Measurements from ENCODE around the gene MSL1. TPM values are rescaled to one million over a fixed set of nuclear protein-coding genes. Genes with fewer than 3 reads are reported as not detected.

The MSL1 gene
- total RNA-seq, 1 donor from 2014 or later = 98.5 TPM

GRCh38 chr17:40095944-40096791 is 25.6 kb upstream of the MSL1 start:
- intact Hi-C loops (cut with micrococcal nuclease) = loop anchor here (1.0 to 2.0 kb wide), 2 partner anchors 17 to 57 kb away; no protein-coding TSS in a partner anchor
- peak overlapping the region; percentile 94 for H3K4me3 Mint-ChIP-seq
- H3K27ac Mint-ChIP-seq = peak overlapping the region; percentile 85
- peaks cover 52% of the 10 kb centered on the region for H3K36me3 Mint-ChIP-seq (ENCODE audit: low read depth)
- peak; percentile 97 for DNase-seq
- H3K4me1 Mint-ChIP-seq = peaks cover 63% of the 10 kb centered on the region
- peaks cover 3% of the 10 kb centered on the region for H3K9me3 Mint-ChIP-seq
- H3K27me3 Mint-ChIP-seq = peaks cover under 1% of the 10 kb centered on the region

- Mint-ChIP-seq H3K27me3 (peaks cover 2% of the 10 kb centered on the region), H3K9me3 (peaks cover 6% of the 10 kb centered on the region), H3K36me3 (ENCODE audit: low read depth) (peaks cover 54% of the 10 kb centered on the region), H3K4me1 (peaks cover 70% of the 10 kb centered on the region), H3K27ac (peak overlapping the region; percentile 85), H3K4me3 (peak overlapping the region; percentile 94)
- no peak for DNase-seq
- intact Hi-C loops (cut with micrococcal nuclease) = loop anchor here (2.0 kb wide), 1 partner anchor 16 kb away; no protein-coding TSS in a partner anchor
Observed at GRCh38 chr17:40097087-40097486, 24.7 kb upstream of the MSL1 start.

GRCh38 chr17:40097931-40098845 is 23.6 kb upstream of the MSL1 start:
- Mint-ChIP-seq H3K27me3 (peaks cover 2% of the 10 kb centered on the region), H3K36me3 (ENCODE audit: low read depth) (peaks cover 52% of the 10 kb centered on the region), H3K4me3 (peak overlapping the region; percentile 94), H3K9me3 (peaks cover 6% of the 10 kb centered on the region), H3K4me1 (peaks cover 70% of the 10 kb centered on the region), H3K27ac (peak overlapping the region; percentile 86)
- intact Hi-C loops (cut with micrococcal nuclease) = loop anchor here (2.0 kb wide), 2 partner anchors 15 to 29 kb away; no protein-coding TSS in a partner anchor
- peak; percentile 69 for DNase-seq

- Mint-ChIP-seq H3K27me3 (peaks cover 4% of the 10 kb centered on the region), H3K9me3 (peaks cover 6% of the 10 kb centered on the region), H3K27ac (peak overlapping the region; percentile 86), H3K36me3 (ENCODE audit: low read depth) (peaks cover 45% of the 10 kb centered on the region), H3K4me3 (peak overlapping the region; percentile 94), H3K4me1 (peaks cover 73% of the 10 kb centered on the region)
- peak; percentile 97 for DNase-seq
- intact Hi-C loops (cut with micrococcal nuclease) = loop anchor here (1.0 to 2.0 kb wide), 4 partner anchors 23 to 119 kb away; partner anchors contain the start of genes CASC3 and PSMD3
Observed at GRCh38 chr17:40098846-40099618, 22.7 kb upstream of the MSL1 start.

- Mint-ChIP-seq H3K4me1 (peaks cover 81% of the 10 kb centered on the region), H3K27me3 (peaks cover 4% of the 10 kb centered on the region), H3K9me3 (peaks cover 6% of the 10 kb centered on the region), H3K36me3 (ENCODE audit: low read depth) (peaks cover 40% of the 10 kb centered on the region), H3K4me3 (peak overlapping the region; percentile 94), H3K27ac (peak overlapping the region; percentile 92)
- intact Hi-C loops (cut with micrococcal nuclease) = loop anchor here (1.0 to 2.0 kb wide), 4 partner anchors 22 to 120 kb away; partner anchors contain the start of genes CASC3 and PSMD3
- no peak for DNase-seq
Observed at GRCh38 chr17:40099619-40100418, 22.0 kb upstream of the MSL1 start.

- Mint-ChIP-seq H3K27ac (peak within 1 kb of the TSS; percentile 92), H3K4me1 (peaks cover 82% of the 10 kb centered on the region)
Observed at GRCh38 chr17:40100419-40100668, 21.4 kb upstream of the MSL1 start, which contains the start of gene NR1D1. Gene NR1D1, minus strand, starts transcription at chr17:40100589. Its CDS starts 495 bp downstream, at chr17:40100094.

GRCh38 chr17:40100669-40101366 is 21.0 kb upstream of the MSL1 start:
- Mint-ChIP-seq H3K4me1 (peaks cover 81% of the 10 kb centered on the region), H3K27ac (peak overlapping the region; percentile 92), H3K4me3 (peak overlapping the region; percentile 94)

More at GRCh38 chr17:40100419-40100668, 21.4 kb upstream of the MSL1 start, which contains the start of gene NR1D1:
- peaks cover 6% of the 10 kb centered on the region for H3K9me3 Mint-ChIP-seq
- H3K36me3 Mint-ChIP-seq (ENCODE audit: low read depth) = peaks cover 35% of the 10 kb centered on the region
- H3K27me3 Mint-ChIP-seq = peaks cover 4% of the 10 kb centered on the region
- intact Hi-C loops (cut with micrococcal nuclease) = no loop called here
- H3K4me3 Mint-ChIP-seq = peak within 1 kb of the TSS; percentile 94
- no peak for DNase-seq

GRCh38 chr17:40101367-40102210 is 20.2 kb upstream of the MSL1 start:
- Mint-ChIP-seq H3K9me3 (peaks cover 6% of the 10 kb centered on the region), H3K4me1 (peaks cover 79% of the 10 kb centered on the region), H3K27ac (peak overlapping the region; percentile 92), H3K36me3 (ENCODE audit: low read depth) (peaks cover 24% of the 10 kb centered on the region), H3K4me3 (peak overlapping the region; percentile 94), H3K27me3 (peaks cover 4% of the 10 kb centered on the region)
- intact Hi-C loops (cut with micrococcal nuclease) = loop anchor here (1.0 kb wide), 1 partner anchor 10 kb away; no protein-coding TSS in a partner anchor
- DNase-seq = no peak

More at GRCh38 chr17:40100669-40101366, 21.0 kb upstream of the MSL1 start:
- peaks cover 30% of the 10 kb centered on the region for H3K36me3 Mint-ChIP-seq (ENCODE audit: low read depth)
- peak; percentile 96 for DNase-seq
- peaks cover 6% of the 10 kb centered on the region for H3K9me3 Mint-ChIP-seq
- peaks cover 4% of the 10 kb centered on the region for H3K27me3 Mint-ChIP-seq
- intact Hi-C loops (cut with micrococcal nuclease) = loop anchor here (1.0 kb wide), 1 partner anchor 10 kb away; no protein-coding TSS in a partner anchor

GRCh38 chr17:40103071-40103661 is 18.6 kb upstream of the MSL1 start:
- peaks cover 4% of the 10 kb centered on the region for H3K27me3 Mint-ChIP-seq
- peaks cover 78% of the 10 kb centered on the region for H3K4me1 Mint-ChIP-seq
- no peak overlapping the region for H3K4me3 Mint-ChIP-seq
- peak overlapping the region; percentile 47 for H3K27ac Mint-ChIP-seq
- peaks cover 3% of the 10 kb centered on the region for H3K9me3 Mint-ChIP-seq
- intact Hi-C loops (cut with micrococcal nuclease) = no loop called here
- no peak for DNase-seq
- H3K36me3 Mint-ChIP-seq (ENCODE audit: low read depth) = peaks cover 8% of the 10 kb centered on the region

- DNase-seq = no peak
- Mint-ChIP-seq H3K4me3 (no peak overlapping the region), H3K27ac (peak overlapping the region; percentile 61), H3K27me3 (peaks cover 4% of the 10 kb centered on the region), H3K36me3 (ENCODE audit: low read depth) (peaks cover 3% of the 10 kb centered on the region), H3K4me1 (peaks cover 77% of the 10 kb centered on the region), H3K9me3 (peaks cover 3% of the 10 kb centered on the region)
- intact Hi-C loops (cut with micrococcal nuclease) = no loop called here
Observed at GRCh38 chr17:40103688-40104087, 18.1 kb upstream of the MSL1 start.
